Stimulated activated memory B cell treated with anti-CD40 and anti-IgM and Interleukin-4, amounts not matched to agents 10 μg/mL and 1 μg/mL and 100 μg/mL, for 72 hours (primary cell): ENCODE measurements around the gene PDE4DIP.
"Not testable (repeated sequence)": the region's sequence is repeated elsewhere in the genome, so short reads cannot be mapped to it uniquely, and the experiment has no call there.

Experiments
- ATAC-seq: fragments of 150-1000 bp; cut with Tn5 transposase; 2 replicates; pipeline ENCODE4 v1.10.0; 2021
- H3K27ac Mint-ChIP-seq: one replicate; pipeline ENCODE4 v1.8.0; 2022; ENCODE audit warnings: mild to moderate bottlenecking, mixed read lengths
- H3K27me3 Mint-ChIP-seq: one replicate; pipeline ENCODE4 v1.8.0; 2022; ENCODE audit warnings: mixed read lengths
- H3K36me3 Mint-ChIP-seq: one replicate; pipeline ENCODE4 v1.8.0; 2022; ENCODE audit warnings: mixed read lengths
- H3K4me1 Mint-ChIP-seq: one replicate; pipeline ENCODE4 v1.8.0; 2022; ENCODE audit warnings: mixed read lengths
- H3K4me3 Mint-ChIP-seq: one replicate; pipeline ENCODE4 v1.8.0; 2022; ENCODE audit warnings: mild to moderate bottlenecking, moderate library complexity, mixed read lengths
- H3K9me3 Mint-ChIP-seq: one replicate; pipeline ENCODE4 v1.8.0; 2022; ENCODE audit warnings: mixed read lengths

PDE4DIP gene

DNA sequence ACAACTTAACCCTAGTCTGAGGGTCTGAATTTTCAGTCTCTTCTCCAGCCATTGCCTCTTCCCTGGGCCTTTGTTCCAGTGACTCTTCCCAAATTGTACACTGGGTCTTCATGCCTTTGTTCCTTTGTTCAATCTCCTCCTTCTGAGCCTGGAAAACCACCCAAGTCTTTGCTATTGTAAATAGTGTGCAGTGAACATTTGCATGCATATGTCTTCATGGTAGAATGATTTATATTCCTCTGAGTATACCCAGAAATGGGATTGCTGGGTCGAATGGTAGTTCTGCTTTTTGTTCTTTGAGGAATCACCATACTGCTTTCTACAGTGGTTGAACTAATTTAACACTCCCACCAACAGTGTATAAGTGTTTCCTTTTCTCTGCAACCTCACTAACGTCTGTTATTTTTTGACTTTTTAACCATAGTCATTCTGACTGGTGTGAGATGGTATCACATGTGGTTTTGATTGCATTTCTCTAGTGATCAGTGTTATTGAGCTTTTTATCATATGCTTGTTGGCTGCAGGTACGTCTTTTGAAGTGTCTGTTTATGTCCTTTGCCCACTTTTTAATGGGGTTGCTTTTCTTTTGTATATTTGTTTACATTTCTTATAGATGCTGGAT lies 91.3 kb downstream of the PDE4DIP start:
- not testable (repeated sequence) for ATAC-seq, H3K4me3 Mint-ChIP-seq, H3K27ac Mint-ChIP-seq, H3K9me3 Mint-ChIP-seq, H3K27me3 Mint-ChIP-seq, H3K4me1 Mint-ChIP-seq, H3K36me3 Mint-ChIP-seq

DNA sequence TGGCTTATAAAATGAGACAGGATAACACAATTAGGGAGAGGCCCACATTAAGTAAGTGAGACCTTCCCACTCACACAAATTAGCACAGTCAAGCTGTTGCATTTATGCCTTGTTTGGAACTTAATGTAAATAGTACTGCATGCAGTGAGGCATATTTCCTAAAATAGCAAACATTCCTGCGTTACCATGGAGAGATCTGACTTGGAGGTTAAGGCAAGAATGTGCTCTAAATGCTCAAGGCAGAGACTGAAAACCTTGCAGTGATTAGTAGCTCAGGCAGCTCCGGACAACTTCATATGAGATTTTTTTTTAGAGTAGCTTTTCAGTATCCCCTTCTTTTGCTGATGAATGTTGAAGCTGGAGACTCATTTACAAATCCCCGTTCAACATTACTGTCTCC lies 98.7 kb downstream of the PDE4DIP start:
- not testable (repeated sequence) for H3K27ac Mint-ChIP-seq, H3K4me1 Mint-ChIP-seq, H3K36me3 Mint-ChIP-seq, H3K27me3 Mint-ChIP-seq, H3K9me3 Mint-ChIP-seq, H3K4me3 Mint-ChIP-seq, ATAC-seq

DNA sequence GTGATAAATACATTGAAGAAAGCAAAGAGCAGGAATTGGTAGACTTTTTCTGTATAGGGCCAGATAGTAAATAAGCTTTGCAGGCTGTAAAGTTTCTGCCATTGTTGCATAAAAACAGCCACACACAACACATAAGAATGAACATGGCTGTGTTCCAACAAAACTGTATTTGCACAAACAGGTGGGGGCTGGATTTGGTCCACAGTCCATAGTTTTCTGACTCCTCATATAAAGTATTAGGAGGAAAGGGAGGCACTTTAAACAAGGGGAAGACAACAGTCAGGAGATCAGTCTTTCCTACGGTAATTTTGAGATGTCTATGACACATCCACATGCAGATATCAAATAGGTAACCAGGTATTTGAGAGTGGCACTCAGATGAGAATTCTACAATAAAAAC lies 100.9 kb downstream of the PDE4DIP start:
- not testable (repeated sequence) for ATAC-seq, H3K36me3 Mint-ChIP-seq, H3K4me1 Mint-ChIP-seq, H3K9me3 Mint-ChIP-seq, H3K4me3 Mint-ChIP-seq, H3K27ac Mint-ChIP-seq, H3K27me3 Mint-ChIP-seq

DNA sequence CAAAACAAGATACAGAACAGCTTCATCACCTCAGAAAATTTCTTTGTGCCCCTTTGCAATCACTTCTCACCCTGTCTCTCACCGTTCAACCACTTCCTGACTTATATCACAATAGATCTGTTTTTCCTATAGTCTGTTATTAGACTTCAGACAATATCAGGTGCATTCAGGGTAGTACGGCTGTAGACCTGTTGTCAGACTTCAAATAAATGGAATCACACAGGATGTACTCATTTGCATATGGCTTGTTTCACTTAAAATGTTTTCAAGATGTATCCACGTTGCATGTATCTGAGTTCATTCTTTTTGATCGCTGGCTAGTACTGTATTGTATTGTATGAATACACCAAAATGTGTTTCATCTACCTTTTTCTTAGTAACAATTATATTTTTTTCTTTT lies 104.5 kb downstream of the PDE4DIP start:
- H3K9me3 Mint-ChIP-seq, H3K27ac Mint-ChIP-seq, H3K4me1 Mint-ChIP-seq, H3K27me3 Mint-ChIP-seq, ATAC-seq, H3K4me3 Mint-ChIP-seq, H3K36me3 Mint-ChIP-seq: not testable (repeated sequence)

DNA sequence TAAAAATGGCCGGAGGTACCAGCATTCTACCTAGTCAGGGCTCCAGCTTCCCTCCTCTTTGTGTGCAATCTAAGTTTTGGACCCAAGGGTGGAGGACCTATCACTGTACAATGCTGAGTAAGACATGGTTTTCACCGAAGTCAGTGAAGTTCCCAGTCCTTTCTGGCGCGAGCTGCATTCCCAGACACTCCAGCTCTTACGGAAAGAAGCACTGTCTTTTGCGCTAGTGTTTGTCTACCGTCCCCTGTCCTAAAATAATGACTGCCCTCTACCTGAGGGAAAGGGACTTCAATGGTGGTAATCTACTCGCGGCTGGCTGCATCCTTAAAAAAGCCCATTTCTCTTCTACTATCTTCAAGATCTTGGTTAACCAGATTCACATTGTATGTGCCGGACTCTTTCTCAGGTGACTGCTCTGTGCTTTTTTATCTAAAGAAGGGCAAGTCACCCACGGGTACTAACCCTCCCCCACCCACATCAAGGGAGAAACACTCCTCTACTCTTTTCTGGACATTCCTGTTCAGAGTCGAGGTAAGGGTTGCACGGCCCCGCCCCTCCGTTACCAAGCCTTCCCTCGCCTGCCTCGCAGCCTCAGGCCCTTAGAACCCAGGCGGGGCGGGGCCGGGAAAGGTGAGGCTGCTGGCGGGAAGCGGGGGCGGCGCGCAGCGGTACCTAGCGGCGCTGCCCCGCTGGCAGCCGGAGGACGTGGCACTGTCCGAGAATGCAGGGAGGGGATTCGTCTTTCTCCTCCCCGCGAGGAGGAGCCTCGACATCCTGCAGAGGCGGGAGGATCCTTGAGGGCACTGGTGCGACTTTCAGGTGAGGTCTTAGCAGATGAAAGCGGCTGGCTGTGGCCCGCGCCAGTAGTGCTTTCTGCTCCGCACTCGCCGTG lies 107.4 kb downstream of the PDE4DIP start:
- peaks cover 13% of the 10 kb centered on the region for H3K4me1 Mint-ChIP-seq
- H3K27ac Mint-ChIP-seq: peak overlapping the region; percentile 84
- H3K9me3 Mint-ChIP-seq, H3K27me3 Mint-ChIP-seq, H3K36me3 Mint-ChIP-seq: not testable (repeated sequence)
- peak overlapping the region; percentile 87 for H3K4me3 Mint-ChIP-seq
- ATAC-seq: peak; percentile 90

DNA sequence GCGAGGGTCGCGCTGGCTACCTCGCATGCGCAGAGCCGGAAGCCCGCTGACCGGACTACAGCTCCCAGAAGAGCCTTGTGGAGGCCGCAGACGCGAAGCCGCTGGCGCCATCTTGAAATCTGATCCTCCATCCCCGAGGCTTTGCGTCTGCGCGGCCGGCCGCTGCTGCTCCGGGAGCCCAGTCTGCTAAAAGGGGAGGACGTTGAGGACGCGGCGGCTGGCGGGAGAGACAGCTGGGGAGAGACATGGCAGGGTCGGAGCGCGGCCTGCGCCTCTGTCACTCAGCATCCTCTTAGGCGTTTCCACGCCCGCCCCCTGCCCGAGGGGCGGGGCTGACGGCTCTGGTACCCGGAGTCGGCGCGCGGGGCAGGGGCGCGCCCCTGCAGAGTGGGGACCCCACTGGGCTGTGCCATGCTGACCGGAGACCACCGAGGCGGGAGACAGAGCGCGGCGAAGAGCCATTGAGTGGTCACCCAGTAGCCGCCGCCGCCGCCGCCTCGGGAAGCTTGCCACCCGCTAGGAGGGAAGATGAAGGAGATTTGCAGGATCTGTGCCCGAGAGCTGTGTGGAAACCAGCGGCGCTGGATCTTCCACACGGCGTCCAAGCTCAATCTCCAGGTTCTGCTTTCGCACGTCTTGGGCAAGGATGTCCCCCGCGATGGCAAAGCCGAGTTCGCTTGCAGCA lies 108.2 kb downstream of the PDE4DIP start:
- Mint-ChIP-seq H3K4me1 (peaks cover 13% of the 10 kb centered on the region), H3K4me3 (peak overlapping the region; percentile 87), H3K27ac (peak overlapping the region; percentile 84)
- H3K9me3 Mint-ChIP-seq, H3K27me3 Mint-ChIP-seq, H3K36me3 Mint-ChIP-seq: not testable (repeated sequence)
- ATAC-seq: peak; percentile 89

DNA sequence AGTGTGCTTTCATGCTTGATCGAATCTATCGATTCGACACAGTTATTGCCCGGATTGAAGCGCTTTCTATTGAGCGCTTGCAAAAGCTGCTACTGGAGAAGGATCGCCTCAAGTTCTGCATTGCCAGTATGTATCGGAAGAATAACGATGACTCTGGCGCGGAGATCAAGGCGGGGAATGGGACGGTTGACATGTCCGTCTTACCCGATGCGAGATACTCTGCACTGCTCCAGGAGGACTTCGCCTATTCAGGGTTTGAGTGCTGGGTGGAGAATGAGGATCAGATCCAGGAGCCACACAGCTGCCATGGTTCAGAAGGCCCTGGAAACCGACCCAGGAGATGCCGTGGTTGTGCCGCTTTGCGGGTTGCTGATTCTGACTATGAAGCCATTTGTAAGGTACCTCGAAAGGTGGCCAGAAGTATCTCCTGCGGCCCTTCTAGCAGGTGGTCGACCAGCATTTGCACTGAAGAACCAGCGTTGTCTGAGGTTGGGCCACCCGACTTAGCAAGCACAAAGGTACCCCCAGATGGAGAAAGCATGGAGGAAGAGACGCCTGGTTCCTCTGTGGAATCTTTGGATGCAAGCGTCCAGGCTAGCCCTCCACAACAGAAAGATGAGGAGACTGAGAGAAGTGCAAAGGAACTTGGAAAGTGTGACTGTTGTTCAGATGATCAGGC lies 108.8 kb downstream of the PDE4DIP start:
- H3K36me3 Mint-ChIP-seq, H3K27ac Mint-ChIP-seq, ATAC-seq, H3K27me3 Mint-ChIP-seq, H3K9me3 Mint-ChIP-seq: not testable (repeated sequence)
- peak overlapping the region; percentile 80 for H3K4me3 Mint-ChIP-seq
- H3K4me1 Mint-ChIP-seq: peaks cover 13% of the 10 kb centered on the region

DNA sequence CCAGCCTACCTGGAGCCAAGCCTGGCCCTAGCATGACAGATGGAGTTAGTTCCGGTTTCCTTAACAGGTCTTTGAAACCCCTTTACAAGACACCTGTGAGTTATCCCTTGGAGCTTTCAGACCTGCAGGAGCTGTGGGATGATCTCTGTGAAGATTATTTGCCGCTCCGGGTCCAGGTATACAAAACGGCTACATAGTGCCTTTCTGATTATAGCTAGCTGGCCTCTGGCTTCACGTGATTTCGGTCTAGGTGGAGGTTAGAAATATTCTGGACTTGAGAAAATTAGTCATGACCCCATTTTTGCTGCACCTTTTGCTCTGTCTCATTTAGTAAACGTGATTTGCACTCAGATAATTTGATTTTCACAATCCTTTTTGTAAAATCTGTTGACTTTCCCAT lies 109.5 kb downstream of the PDE4DIP start:
- not testable (repeated sequence) for H3K27me3 Mint-ChIP-seq, H3K36me3 Mint-ChIP-seq, H3K9me3 Mint-ChIP-seq, ATAC-seq
- peaks cover 13% of the 10 kb centered on the region for H3K4me1 Mint-ChIP-seq
- H3K4me3 Mint-ChIP-seq: peak overlapping the region; percentile 68
- peak overlapping the region; percentile 46 for H3K27ac Mint-ChIP-seq

DNA sequence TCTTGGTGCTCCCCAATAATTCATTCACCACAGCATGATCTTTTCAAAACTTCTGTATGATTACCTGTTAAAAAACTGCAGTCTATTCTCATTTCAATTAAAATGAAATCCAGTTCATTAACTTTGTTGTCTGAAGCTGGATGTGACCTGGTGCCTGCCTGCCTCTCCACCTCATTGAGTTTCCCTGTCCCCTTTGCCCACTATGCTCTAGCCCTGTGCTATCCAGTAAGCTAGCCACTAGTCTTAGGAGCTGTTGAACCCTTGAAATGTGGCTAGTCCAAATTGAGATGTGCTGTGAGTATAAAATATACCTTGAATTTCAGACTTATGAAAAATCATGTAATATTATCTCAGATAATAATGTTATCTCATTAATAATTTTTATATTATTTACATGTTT lies 114.1 kb downstream of the PDE4DIP start:
- peak overlapping the region; percentile 23 for H3K4me3 Mint-ChIP-seq
- not testable (repeated sequence) for ATAC-seq, H3K9me3 Mint-ChIP-seq, H3K36me3 Mint-ChIP-seq, H3K27me3 Mint-ChIP-seq, H3K27ac Mint-ChIP-seq, H3K4me1 Mint-ChIP-seq

DNA sequence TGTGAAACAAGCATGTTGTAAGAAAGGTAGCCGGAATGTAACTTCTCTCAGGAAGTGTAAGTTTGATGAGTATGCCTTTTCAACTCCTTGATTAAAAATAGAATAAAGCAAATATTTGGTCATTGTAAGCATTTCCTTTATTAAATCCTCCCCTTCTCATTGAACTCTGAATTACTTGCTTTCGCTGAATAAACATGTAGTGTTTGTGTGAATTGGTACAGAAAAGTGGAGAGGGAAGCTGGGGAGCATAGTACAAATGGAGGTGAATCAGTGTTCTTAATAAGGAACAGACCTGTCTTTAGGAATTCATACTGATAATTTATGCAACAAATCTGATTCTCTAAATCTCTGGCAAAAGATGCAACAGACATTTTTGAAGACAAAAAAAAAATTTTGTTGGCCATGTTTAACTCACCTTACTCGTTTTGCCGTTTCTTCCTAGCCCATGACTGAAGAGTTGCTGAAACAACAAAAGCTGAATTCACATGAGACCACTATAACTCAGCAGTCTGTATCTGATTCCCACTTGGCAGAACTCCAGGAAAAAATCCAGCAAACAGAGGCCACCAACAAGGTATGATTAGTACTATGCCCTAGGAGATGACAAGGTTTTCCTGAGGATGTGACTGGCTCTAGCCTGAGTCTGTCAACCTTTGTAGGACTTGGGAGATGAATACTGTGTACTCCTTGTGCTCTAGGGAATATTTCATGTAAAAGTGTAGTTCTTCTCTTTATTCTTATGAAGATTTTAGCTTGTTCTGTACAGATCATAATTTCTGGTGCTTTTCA lies 116.2 kb downstream of the PDE4DIP start:
- H3K27ac Mint-ChIP-seq, H3K9me3 Mint-ChIP-seq, H3K36me3 Mint-ChIP-seq, H3K4me3 Mint-ChIP-seq, ATAC-seq, H3K27me3 Mint-ChIP-seq, H3K4me1 Mint-ChIP-seq: not testable (repeated sequence)

DNA sequence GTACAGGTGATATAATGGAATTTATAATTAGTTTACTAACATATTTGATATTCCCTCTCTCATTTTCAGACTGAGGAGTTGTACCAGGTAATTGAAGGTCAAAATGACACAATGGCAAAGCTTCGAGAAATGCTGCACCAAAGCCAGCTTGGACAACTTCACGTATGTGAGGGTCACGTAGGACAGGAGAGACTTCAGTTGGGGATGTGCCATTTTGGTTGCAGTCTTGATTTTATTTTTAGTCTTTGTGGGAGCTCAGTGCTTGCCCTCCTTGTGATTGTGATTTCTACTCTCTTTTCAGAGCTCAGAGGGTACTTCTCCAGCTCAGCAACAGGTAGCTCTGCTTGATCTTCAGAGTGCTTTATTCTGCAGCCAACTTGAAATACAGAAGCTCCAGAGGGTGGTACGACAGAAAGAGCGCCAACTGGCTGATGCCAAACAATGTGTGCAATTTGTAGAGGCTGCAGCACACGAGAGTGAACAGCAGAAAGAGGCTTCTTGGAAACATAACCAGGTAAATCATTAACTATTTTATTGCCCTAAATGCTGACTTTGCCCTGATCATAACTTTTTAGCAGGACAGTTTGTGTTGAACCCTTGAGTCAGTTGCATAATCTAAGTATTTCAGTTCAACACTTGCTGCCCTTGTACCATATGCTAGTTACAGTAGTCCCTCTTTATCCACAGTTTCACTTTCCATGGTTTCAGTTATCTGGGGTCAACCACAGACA lies 118.1 kb downstream of the PDE4DIP start:
- not testable (repeated sequence) for H3K4me3 Mint-ChIP-seq, H3K27me3 Mint-ChIP-seq, H3K9me3 Mint-ChIP-seq, H3K27ac Mint-ChIP-seq, ATAC-seq, H3K4me1 Mint-ChIP-seq, H3K36me3 Mint-ChIP-seq

DNA sequence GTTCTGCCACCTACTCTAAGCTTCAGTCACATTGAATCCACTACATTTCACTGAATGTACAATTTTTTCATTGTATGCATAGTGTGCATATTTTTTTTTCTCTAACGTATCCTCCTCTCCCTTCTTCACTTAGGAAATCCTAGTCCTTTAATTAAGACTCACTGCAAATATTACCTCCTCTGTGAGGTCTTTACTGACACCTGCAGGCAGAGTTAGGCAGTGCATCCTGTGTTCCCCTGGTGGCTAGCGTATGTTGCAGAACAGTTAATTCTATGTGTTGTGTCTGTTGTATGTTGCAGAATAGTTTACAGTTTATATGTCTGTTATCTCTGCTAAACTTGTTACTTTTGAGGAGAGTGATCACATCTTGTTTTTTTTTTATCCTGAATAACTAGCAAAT lies 121.9 kb downstream of the PDE4DIP start:
- H3K27ac Mint-ChIP-seq, H3K4me1 Mint-ChIP-seq: not testable (repeated sequence)
- peak; percentile 72 for ATAC-seq

DNA sequence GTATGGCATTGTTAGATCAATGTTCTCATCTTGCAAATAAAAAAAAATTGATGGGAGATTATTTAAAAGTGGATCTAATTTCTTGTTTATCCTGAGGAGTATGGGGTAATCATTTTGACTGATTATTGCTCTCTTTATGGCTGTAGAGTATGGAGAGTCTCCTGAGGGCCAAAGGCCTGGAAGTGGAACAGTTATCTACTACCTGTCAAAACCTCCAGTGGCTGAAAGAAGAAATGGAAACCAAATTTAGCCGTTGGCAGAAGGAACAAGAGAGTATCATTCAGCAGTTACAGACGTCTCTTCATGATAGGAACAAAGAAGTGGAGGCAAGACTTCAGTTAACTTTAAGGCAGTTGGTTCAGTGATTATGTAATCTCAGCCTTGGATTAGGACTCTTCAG lies 123.4 kb downstream of the PDE4DIP start:
- not testable (repeated sequence) for H3K36me3 Mint-ChIP-seq

More for the DNA sequence above, 121.9 kb downstream of the PDE4DIP start:
- H3K27me3 Mint-ChIP-seq, H3K4me3 Mint-ChIP-seq, H3K36me3 Mint-ChIP-seq, H3K9me3 Mint-ChIP-seq: not testable (repeated sequence)

DNA sequence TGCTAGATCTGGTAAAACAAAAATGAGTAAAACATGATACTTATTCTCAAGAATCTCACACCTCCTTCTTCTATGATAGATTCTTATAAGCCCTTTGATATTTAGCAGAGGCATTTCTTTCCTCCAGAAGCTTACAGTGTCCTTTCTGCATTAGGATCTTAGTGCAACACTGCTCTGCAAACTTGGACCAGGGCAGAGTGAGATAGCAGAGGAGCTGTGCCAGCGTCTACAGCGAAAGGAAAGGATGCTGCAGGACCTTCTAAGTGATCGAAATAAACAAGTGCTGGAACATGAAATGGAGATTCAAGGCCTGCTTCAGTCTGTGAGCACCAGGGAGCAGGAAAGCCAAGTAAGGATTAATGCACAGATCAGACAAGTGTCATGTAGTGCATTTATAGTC lies 124.5 kb downstream of the PDE4DIP start:
- not testable (repeated sequence) for H3K27ac Mint-ChIP-seq, H3K9me3 Mint-ChIP-seq, ATAC-seq, H3K4me1 Mint-ChIP-seq, H3K27me3 Mint-ChIP-seq, H3K4me3 Mint-ChIP-seq, H3K36me3 Mint-ChIP-seq

More for the DNA sequence above, 123.4 kb downstream of the PDE4DIP start:
- H3K27me3 Mint-ChIP-seq, H3K4me3 Mint-ChIP-seq, H3K27ac Mint-ChIP-seq, H3K9me3 Mint-ChIP-seq, ATAC-seq, H3K4me1 Mint-ChIP-seq: not testable (repeated sequence)
